Naive thymus-derived CD4-positive, alpha-beta T cell (primary cell): ENCODE measurements around the gene HNRNPA1. TPM values are rescaled to one million over a fixed set of nuclear protein-coding genes. Genes with fewer than 3 reads are reported as not detected.

Experiments used
- ATAC-seq: fragments of 150-1000 bp; cut with Tn5 transposase; 2 replicates; pipeline ENCODE4 v1.10.0; 2021; ENCODE audit warnings: mild to moderate bottlenecking, moderate library complexity
- CTCF ChIA-PET: fragments of 350-600 bp; sonication (Branson Sonifier 250); formaldehyde crosslinking; loops from one replicate; lab custom pipeline; 2021; ENCODE audit warnings: antibody characterized with exemption; lab: Charles Lee
- POLR2A ChIA-PET: fragments of 350-600 bp; sonication (Branson Sonifier 250); formaldehyde crosslinking; loops from one replicate; lab custom pipeline; 2021; ENCODE audit warnings: antibody characterized with exemption, inconsistent platforms; lab: Charles Lee
- DNase-seq, 9 donors: peaks; one replicate each; pipeline versions ENCODE4 v3.0.0 to v3.0.0-alpha.2; 2020 to 2022; ENCODE audit warnings: mixed read lengths in 1 of 9
- H3K27ac ChIP-seq: one replicate; pipeline ENCODE4 v1.7.0; 2013; ENCODE audit warnings: mild to moderate bottlenecking, low read depth, low read length, moderate library complexity
- H3K27me3 ChIP-seq, 2 donors: one replicate each; pipeline ENCODE4 v1.7.0; 2013; ENCODE audit warnings: low read length in 2 of 2, mild to moderate bottlenecking in 2 of 2, moderate library complexity in 2 of 2; ENCODE audit not compliant: control insufficient read depth in 2 of 2, insufficient read depth in 2 of 2
- H3K36me3 ChIP-seq, 3 experiments: 1 replicate in 2 of 3; 2 replicates in 1 of 3; pipeline ENCODE4 v1.7.0; 2013; ENCODE audit warnings: low read length in 3 of 3, mild to moderate bottlenecking in 3 of 3, moderate library complexity in 1 of 3; ENCODE audit not compliant: insufficient read depth in 3 of 3, control insufficient read depth in 2 of 3
- H3K4me1 ChIP-seq, 2 donors: one replicate each; pipeline ENCODE4 v1.7.0; 2013; ENCODE audit warnings: low read length in 2 of 2, mild to moderate bottlenecking in 2 of 2, moderate library complexity in 1 of 2; ENCODE audit not compliant: control insufficient read depth in 2 of 2, insufficient read depth in 2 of 2
- H3K4me3 ChIP-seq: 2 replicates; pipeline ENCODE4 v1.7.0; 2013; ENCODE audit warnings: mild to moderate bottlenecking, low read length
- H3K9me3 ChIP-seq, 3 experiments: 1 replicate in 2 of 3; 2 replicates in 1 of 3; pipeline ENCODE4 v1.7.0; 2013; ENCODE audit warnings: low read length in 3 of 3; ENCODE audit not compliant: control insufficient read depth in 2 of 3
- H3K27ac Mint-ChIP-seq, 9 donors: one replicate each; pipeline ENCODE4 v1.8.0; 2020 to 2022; ENCODE audit warnings: mixed read lengths in 9 of 9, mild to moderate bottlenecking in 8 of 9, moderate library complexity in 5 of 9, inconsistent platforms in 2 of 9
- H3K27me3 Mint-ChIP-seq, 5 donors: one replicate each; pipeline ENCODE4 v1.8.0; 2021 to 2022; ENCODE audit warnings: mixed read lengths in 5 of 5, mild to moderate bottlenecking in 1 of 5
- H3K36me3 Mint-ChIP-seq, 5 donors: one replicate each; pipeline ENCODE4 v1.8.0; 2020 to 2022; ENCODE audit warnings: mixed read lengths in 5 of 5, mild to moderate bottlenecking in 3 of 5, inconsistent platforms in 1 of 5
- H3K4me1 Mint-ChIP-seq, 7 donors: one replicate each; pipeline ENCODE4 v1.8.0; 2020 to 2022; ENCODE audit warnings: mixed read lengths in 7 of 7, mild to moderate bottlenecking in 3 of 7, inconsistent platforms in 1 of 7
- H3K4me3 Mint-ChIP-seq, 10 donors: one replicate each; pipeline ENCODE4 v1.8.0; 2020 to 2022; ENCODE audit warnings: mild to moderate bottlenecking in 10 of 10, mixed read lengths in 10 of 10, moderate library complexity in 6 of 10, inconsistent platforms in 2 of 10
- H3K9me3 Mint-ChIP-seq, 11 donors: one replicate each; pipeline ENCODE4 v1.8.0; 2020 to 2022; ENCODE audit warnings: mixed read lengths in 11 of 11, mild to moderate bottlenecking in 4 of 11, inconsistent platforms in 1 of 11, moderate library complexity in 1 of 11
- intact Hi-C, 2 donors: fragments of 100-400 bp; cut with micrococcal nuclease; formaldehyde crosslinking; loops; one replicate each; pipeline ENCODE4 v1.15.1; 2023
- polyA plus RNA-seq, 2 donors: library from polyadenylated mRNA; unstranded; fragments of 300-500 nt; fragmentation: Illumina TruSeq; gene quantifications; one replicate each; pipeline ENCODE4 v1.2.3, GENCODE V29; 2021
- total RNA-seq, 6 experiments: library from RNA in 5 of 6; stranded (reverse) in 5 of 6; gene quantifications; 1 replicate in 5 of 6; 2 replicates in 1 of 6; pipeline ENCODE4 v1.2.3 and lab custom pipeline; 2021 to 2026

The HNRNPA1 gene
- total and polyA plus RNA-seq, 7 experiments from 2014 or later, result 933 to 1,660 (median 1,045) TPM

DNA sequence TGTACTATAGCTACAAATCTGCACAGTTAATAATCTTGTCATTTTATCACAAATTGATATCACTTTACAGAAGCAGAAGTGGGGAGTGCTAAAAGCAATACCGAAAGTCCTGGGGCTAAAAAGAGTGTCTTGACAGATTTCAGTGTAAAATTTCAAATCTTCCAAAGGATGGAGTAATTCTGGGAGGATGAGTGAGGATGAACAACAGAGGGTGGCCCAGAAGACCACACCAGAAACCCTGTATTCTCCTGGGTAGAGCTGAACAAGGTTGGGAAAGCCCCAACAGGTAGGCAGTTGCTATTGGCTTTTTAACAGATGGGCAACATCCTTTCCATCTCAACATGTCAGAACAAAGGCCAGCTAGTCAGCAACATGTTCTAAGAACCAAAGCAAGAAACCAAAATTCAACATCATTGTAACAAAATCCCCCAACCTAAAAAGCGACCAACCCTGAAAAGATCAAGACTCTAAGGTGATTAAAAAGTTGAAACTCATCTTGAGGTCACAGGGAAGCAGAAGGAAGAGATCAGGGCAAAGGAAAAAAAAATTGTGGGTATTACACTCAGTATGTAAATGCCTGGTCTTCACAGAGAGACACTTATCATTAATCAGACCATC, 39.4 kb upstream of the HNRNPA1 start:
- no peak overlapping the region for H3K4me3 ChIP-seq
- H3K27me3 Mint-ChIP-seq, result no peaks in the 10 kb centered on the region
- H3K9me3 ChIP-seq, result no peaks in the 10 kb centered on the region
- ChIA-PET POLR2A (no interaction called here), CTCF (interaction anchor here (0.6 to 1.0 kb wide), 2 partner anchors 116 to 127 kb away, joined by 3 read pairs; no protein-coding TSS in a partner anchor)
- H3K27ac ChIP-seq, result no peak overlapping the region
- peaks cover 0 to 29% (median 0%) of the 10 kb centered on the region in 7 donors for H3K4me1 Mint-ChIP-seq
- intact Hi-C loops, result no loop called here
- peaks cover 6 to 23% (median 20%) of the 10 kb centered on the region in 5 donors for H3K36me3 Mint-ChIP-seq
- no peak for ATAC-seq
- DNase-seq, result no peak
- H3K4me3 Mint-ChIP-seq, result peak overlapping the region in 1 of 10 donors; percentile 36
- no peaks in the 10 kb centered on the region for H3K4me1 ChIP-seq
- no peaks in the 10 kb centered on the region for H3K9me3 Mint-ChIP-seq
- H3K27me3 ChIP-seq, result no peaks in the 10 kb centered on the region
- peaks cover 6 to 57% (median 8%) of the 10 kb centered on the region in 3 experiments for H3K36me3 ChIP-seq
- peak overlapping the region in 1 of 9 donors; percentile 88 for H3K27ac Mint-ChIP-seq

DNA sequence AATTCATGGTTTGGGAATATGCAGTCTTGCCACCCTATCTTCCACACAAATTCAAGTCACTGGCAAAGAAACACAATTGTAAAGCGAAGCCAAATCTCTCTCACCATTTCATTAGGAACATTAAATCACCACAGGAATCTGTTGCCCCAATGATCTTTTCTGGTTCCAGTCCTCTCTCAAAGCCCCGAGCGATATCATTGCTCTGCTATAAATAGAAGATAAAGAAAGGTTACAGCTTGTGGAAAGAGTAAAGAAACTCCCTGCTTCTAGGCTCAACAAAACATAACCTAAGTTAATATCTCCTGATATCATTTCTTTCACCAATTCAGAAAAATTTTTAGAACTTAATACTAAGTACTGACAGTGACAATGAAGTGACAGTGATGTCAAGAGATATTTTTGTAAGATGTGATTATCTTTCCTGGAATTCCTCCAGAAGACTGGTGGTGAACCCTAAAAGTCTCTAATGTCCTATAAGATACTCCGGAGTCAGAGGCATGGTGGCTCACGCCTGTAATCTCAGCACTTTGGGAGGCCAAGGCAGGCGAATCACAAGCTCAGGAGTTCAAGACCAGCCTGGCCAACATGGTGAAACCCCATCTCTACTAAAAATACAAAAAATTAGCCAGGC, 34.4 kb upstream of the HNRNPA1 start:
- DNase-seq (no peak), ATAC-seq (no peak)
- H3K4me1 Mint-ChIP-seq, result peaks cover 5 to 21% (median 13%) of the 10 kb centered on the region in 7 donors
- H3K36me3 Mint-ChIP-seq, result peaks cover 3 to 33% (median 28%) of the 10 kb centered on the region in 5 donors
- POLR2A ChIA-PET, result interaction anchor here (0.7 to 0.9 kb wide), 2 partner anchors 9 to 18 kb away, joined by 3 to 6 read pairs; no protein-coding TSS in a partner anchor
- H3K27ac Mint-ChIP-seq, result peak overlapping the region in 1 of 9 donors; percentile 6
- peaks cover 0 to 49% (median 5%) of the 10 kb centered on the region in 3 experiments for H3K36me3 ChIP-seq
- H3K27ac ChIP-seq, result no peak overlapping the region
- no peak overlapping the region for H3K4me3 Mint-ChIP-seq
- H3K9me3 Mint-ChIP-seq, result peaks cover 0 to 2% (median 0%) of the 10 kb centered on the region in 11 donors
- no peaks in the 10 kb centered on the region for H3K4me1 ChIP-seq
- no peaks in the 10 kb centered on the region for H3K27me3 Mint-ChIP-seq
- no peaks in the 10 kb centered on the region for H3K9me3 ChIP-seq
- intact Hi-C loops, result no loop called here
- CTCF ChIA-PET, result no interaction called here
- H3K4me3 ChIP-seq, result no peak overlapping the region
- H3K27me3 ChIP-seq, result no peaks in the 10 kb centered on the region

DNA sequence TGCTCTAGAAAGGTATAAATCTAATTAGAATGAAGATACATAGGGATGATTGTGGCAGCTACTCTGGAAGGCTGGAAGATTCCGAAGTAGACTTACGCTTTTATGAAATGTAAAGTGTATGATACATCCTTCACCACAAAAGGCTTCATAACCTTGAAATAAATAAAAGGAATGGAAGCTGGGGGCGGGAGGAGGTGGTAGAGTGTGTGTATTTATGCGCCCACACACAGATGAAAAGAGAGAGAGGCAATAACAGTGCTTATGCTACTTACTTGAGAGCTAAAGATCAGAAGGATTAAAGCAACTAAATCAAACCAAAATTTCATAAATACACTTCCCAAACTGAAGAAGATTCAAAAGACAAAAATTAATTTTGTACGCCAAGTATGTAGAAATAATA, 31.0 kb upstream of the HNRNPA1 start:
- no peaks in the 10 kb centered on the region for H3K9me3 ChIP-seq
- H3K36me3 Mint-ChIP-seq, result peaks cover 0 to 35% (median 28%) of the 10 kb centered on the region in 5 donors
- peak overlapping the region in 5 of 9 donors; percentile 19 to 75 (median 52) for H3K27ac Mint-ChIP-seq
- H3K4me3 ChIP-seq, result no peak overlapping the region
- DNase-seq (peak in 1 of 9 donors; percentile 2), ATAC-seq (no peak)
- no peaks in the 10 kb centered on the region for H3K27me3 Mint-ChIP-seq
- H3K27me3 ChIP-seq, result no peaks in the 10 kb centered on the region
- H3K36me3 ChIP-seq, result peaks cover 0 to 36% (median 3%) of the 10 kb centered on the region in 3 experiments
- CTCF ChIA-PET, result interaction anchor here (0.6 to 1.5 kb wide), 4 partner anchors 110 to 131 kb away, joined by 3 to 5 read pairs (median 3); no protein-coding TSS in a partner anchor
- intact Hi-C loops, result no loop called here
- no peak overlapping the region for H3K27ac ChIP-seq
- peaks cover 0 to 2% (median 0%) of the 10 kb centered on the region in 11 donors for H3K9me3 Mint-ChIP-seq
- peaks cover 7 to 23% (median 16%) of the 10 kb centered on the region in 7 donors for H3K4me1 Mint-ChIP-seq
- POLR2A ChIA-PET, result interaction anchor here (1.1 to 1.8 kb wide), 3 partner anchors 10 to 110 kb away, joined by 3 to 5 read pairs (median 5); partner anchors contain the start of gene CBX5
- peak overlapping the region in 3 of 10 donors; percentile 4 to 51 (median 18) for H3K4me3 Mint-ChIP-seq
- H3K4me1 ChIP-seq, result no peaks in the 10 kb centered on the region

DNA sequence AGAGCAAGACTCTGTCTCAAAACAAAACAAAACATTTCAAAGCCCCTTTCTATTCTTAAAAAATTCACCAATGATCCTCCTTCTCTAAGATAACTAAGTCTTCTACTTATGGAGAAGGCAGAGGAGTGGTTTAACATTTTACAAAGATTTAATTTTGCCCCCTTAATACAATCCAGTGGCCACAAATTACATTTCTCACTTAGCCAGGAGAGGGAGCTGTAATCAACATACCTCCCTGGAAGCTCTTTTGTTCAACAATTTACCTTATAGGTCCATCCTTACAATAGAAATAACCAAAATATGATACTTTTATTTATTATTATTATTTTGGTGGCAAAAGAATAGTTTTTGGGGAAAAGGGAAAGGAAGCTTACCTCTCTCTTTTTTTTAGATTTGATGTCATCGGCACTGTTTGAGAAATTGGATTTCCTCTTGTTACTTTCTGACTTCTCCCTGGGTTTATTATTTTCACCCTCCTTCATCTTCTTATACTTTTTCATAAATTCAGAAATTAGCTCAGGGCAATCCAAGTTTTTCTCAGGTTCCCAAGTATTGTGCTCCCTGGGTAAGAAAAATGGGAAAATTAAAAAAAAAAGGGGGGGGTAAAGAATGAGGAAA, 28.8 kb upstream of the HNRNPA1 start:
- intact Hi-C loops, result loop anchor here (1.0 to 2.0 kb wide), 7 partner anchors 27 to 128 kb away; no protein-coding TSS in a partner anchor
- Histone ChIP-seq H3K9me3 (no peaks in the 10 kb centered on the region), H3K4me3 (no peak overlapping the region), H3K4me1 (no peaks in the 10 kb centered on the region), H3K27ac (no peak overlapping the region), H3K27me3 (no peaks in the 10 kb centered on the region), H3K36me3 (peaks cover 0 to 39% (median 3%) of the 10 kb centered on the region in 3 experiments)
- peak overlapping the region in 2 of 9 donors; percentile 48 to 76 for H3K27ac Mint-ChIP-seq
- ChIA-PET POLR2A (interaction anchor here (1.1 to 2.3 kb wide), 5 partner anchors 9 to 116 kb away, joined by 3 to 13 read pairs (median 5); partner anchors contain the start of genes CBX5 and HNRNPA1), CTCF (interaction anchor here (0.6 to 1.5 kb wide), 20 partner anchors 9 to 848 kb away, joined by 3 to 8 read pairs (median 4); partner anchors contain the start of genes CBX5 and COPZ1)
- peak in 7 of 9 donors; percentile 9 to 54 (median 47) for DNase-seq
- no peaks in the 10 kb centered on the region for H3K27me3 Mint-ChIP-seq
- peaks cover 7 to 23% (median 17%) of the 10 kb centered on the region in 7 donors for H3K4me1 Mint-ChIP-seq
- H3K4me3 Mint-ChIP-seq, result peak overlapping the region in 1 of 10 donors; percentile 18
- ATAC-seq, result peak; percentile 75
- H3K36me3 Mint-ChIP-seq, result peaks cover 0 to 42% (median 28%) of the 10 kb centered on the region in 5 donors
- peaks cover 0 to 2% (median 0%) of the 10 kb centered on the region in 11 donors for H3K9me3 Mint-ChIP-seq

DNA sequence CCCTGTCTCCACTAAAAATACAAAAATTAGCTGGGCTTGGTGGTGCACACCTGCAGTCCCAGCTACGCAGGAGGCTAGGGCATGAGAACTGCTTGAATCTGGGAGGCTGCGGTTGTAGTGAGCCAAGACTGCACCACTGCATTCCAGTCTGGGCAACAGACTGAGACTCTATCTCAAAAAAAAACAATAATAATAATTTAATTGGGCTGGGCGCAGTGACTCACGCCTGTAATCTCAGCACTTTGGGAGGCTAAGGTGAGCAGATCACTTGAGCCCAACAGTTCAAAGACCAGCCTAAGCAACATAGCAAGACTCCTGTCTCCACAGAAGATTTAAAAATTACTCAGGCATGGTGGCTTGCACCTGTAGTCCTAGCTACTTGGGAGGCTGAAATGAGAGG, 27.3 kb upstream of the HNRNPA1 start:
- Histone ChIP-seq H3K9me3 (no peaks in the 10 kb centered on the region), H3K36me3 (peaks cover 0 to 41% (median 3%) of the 10 kb centered on the region in 3 experiments), H3K4me1 (no peaks in the 10 kb centered on the region), H3K4me3 (no peak overlapping the region), H3K27ac (no peak overlapping the region), H3K27me3 (no peaks in the 10 kb centered on the region)
- Mint-ChIP-seq H3K36me3 (peaks cover 0 to 44% (median 26%) of the 10 kb centered on the region in 5 donors), H3K27me3 (no peaks in the 10 kb centered on the region), H3K27ac (no peak overlapping the region), H3K4me3 (no peak overlapping the region), H3K4me1 (peaks cover 7 to 31% (median 20%) of the 10 kb centered on the region in 7 donors), H3K9me3 (peaks cover 0 to 2% (median 0%) of the 10 kb centered on the region in 11 donors)
- ChIA-PET POLR2A (interaction anchor here (1.4 to 1.6 kb wide), 2 partner anchors 27 to 115 kb away, joined by 3 to 5 read pairs; partner anchors contain the start of genes CBX5 and HNRNPA1), CTCF (interaction anchor here (0.6 to 1.5 kb wide), 5 partner anchors 109 to 199 kb away, joined by 3 to 8 read pairs (median 4); no protein-coding TSS in a partner anchor)
- ATAC-seq, result no peak
- intact Hi-C loops, result no loop called here
- no peak for DNase-seq

DNA sequence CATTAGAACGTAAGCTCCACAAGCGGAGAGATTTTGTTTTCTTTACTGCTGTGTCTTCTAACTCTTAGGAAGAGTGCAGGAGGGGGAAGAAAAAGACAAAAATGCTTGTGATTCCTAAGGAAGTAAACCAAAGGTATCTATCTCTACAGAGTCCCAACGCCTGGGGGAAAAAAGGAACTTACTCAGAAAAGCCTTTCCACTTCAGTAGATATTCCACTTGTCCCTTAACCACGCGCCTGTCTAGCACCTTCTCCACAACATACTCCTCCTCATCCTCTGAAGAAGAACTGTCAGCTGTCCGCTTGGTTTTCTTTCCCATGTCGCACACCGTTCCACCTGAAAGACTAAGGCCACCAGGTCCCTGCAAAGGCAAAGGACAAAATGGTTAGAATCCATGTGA, 23.2 kb upstream of the HNRNPA1 start:
- Mint-ChIP-seq H3K36me3 (peaks cover 0 to 26% (median 12%) of the 10 kb centered on the region in 5 donors), H3K4me3 (no peak overlapping the region), H3K27ac (peak overlapping the region in 2 of 9 donors; percentile 49 to 50), H3K27me3 (no peaks in the 10 kb centered on the region), H3K4me1 (peaks cover 13 to 38% (median 31%) of the 10 kb centered on the region in 7 donors), H3K9me3 (no peaks in the 10 kb centered on the region)
- H3K4me1 ChIP-seq, result peaks cover 0 to 19% of the 10 kb centered on the region in 2 donors
- no peaks in the 10 kb centered on the region for H3K27me3 ChIP-seq
- POLR2A ChIA-PET, result no interaction called here
- DNase-seq (no peak), ATAC-seq (no peak)
- intact Hi-C loops, result no loop called here
- no peak overlapping the region for H3K27ac ChIP-seq
- H3K9me3 ChIP-seq, result no peaks in the 10 kb centered on the region
- H3K36me3 ChIP-seq, result peaks cover 0 to 37% (median under 1%) of the 10 kb centered on the region in 3 experiments
- CTCF ChIA-PET, result interaction anchor here (0.6 kb wide), 1 partner anchor 1370 kb away, joined by 3 read pairs; no protein-coding TSS in a partner anchor
- no peak overlapping the region for H3K4me3 ChIP-seq
